Suprapubic skin (tissue), 4 donors: ENCODE results near the gene NKAIN1.

ENCODE experiments used
- POLR2A ChIP-seq, 2 donors: fragments of 450-650 bp; IDR thresholded peaks; one replicate each; pipeline ENCODE4 v1.6.1; 2017; ENCODE audit warnings: antibody characterized with exemption in 2 of 2, mild to moderate bottlenecking in 2 of 2, moderate library complexity in 2 of 2
- POLR2AphosphoS5 ChIP-seq, 3 donors: sonication (generic); formaldehyde crosslinking; IDR thresholded peaks; one replicate each; pipeline ENCODE4 v1.6.1; 2017; ENCODE audit warnings: antibody characterized with exemption in 3 of 3
- TF ChIP-seq, protein P1 (sequence below), 2 donors: fragments of 200-600 bp in 1 of 2; fragments of 450-650 bp in 1 of 2; sonication (generic) in 1 of 2; IDR thresholded peaks; one replicate each; pipeline ENCODE4 v1.5.1; 2016 to 2019; ENCODE audit warnings: antibody characterized with exemption in 2 of 2, mild to moderate bottlenecking in 1 of 2, moderate library complexity in 1 of 2

DNA sequence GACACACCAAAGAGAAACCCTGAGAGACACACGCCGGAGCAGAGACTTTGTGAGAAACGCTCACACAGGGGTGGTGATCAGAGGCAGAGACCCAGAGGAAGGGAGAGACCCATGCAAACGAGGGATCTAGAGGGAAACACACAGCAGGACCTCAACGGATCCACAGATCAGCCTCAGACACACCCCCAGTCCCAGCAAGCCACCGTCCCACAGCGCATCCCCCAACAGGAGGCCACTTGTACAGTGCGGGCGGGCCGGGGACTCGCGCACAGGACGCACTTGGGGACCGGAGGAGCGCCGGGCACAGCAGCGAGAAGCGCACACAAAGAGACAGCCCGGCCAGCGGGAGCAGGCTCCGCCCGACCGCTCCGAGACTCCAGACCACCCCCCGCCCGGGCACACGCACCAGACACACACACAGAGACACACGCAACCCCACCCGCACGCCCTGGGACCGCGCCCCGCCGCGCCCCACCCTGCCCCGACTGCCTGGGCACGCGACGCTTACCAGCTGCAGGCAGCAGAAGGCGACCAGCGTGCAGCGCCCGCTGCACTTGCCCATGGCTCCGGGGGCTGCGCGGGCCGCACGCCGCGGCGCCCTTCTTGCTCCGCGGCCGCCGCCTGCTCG lies 587 bp downstream of the NKAIN1 start:
- TF ChIP-seq, protein P1, sequence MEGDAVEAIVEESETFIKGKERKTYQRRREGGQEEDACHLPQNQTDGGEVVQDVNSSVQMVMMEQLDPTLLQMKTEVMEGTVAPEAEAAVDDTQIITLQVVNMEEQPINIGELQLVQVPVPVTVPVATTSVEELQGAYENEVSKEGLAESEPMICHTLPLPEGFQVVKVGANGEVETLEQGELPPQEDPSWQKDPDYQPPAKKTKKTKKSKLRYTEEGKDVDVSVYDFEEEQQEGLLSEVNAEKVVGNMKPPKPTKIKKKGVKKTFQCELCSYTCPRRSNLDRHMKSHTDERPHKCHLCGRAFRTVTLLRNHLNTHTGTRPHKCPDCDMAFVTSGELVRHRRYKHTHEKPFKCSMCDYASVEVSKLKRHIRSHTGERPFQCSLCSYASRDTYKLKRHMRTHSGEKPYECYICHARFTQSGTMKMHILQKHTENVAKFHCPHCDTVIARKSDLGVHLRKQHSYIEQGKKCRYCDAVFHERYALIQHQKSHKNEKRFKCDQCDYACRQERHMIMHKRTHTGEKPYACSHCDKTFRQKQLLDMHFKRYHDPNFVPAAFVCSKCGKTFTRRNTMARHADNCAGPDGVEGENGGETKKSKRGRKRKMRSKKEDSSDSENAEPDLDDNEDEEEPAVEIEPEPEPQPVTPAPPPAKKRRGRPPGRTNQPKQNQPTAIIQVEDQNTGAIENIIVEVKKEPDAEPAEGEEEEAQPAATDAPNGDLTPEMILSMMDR (IDR thresholded peaks at IDR 0.05), result no peak
- no peak for TF ChIP-seq POLR2A (IDR thresholded peaks at IDR 0.05)
- TF ChIP-seq POLR2AphosphoS5 (IDR thresholded peaks at IDR 0.05), result no peak
